Nephron progenitor cell (in vitro differentiated cells): Measurements from ENCODE around the gene CCDC3.

Experiments used
- DNase-seq: peaks from one replicate; pipeline ENCODE4 v3.0.0; 2021
- H3K27ac Mint-ChIP-seq: 2 replicates; pipeline ENCODE4 v1.8.0; 2021; ENCODE audit warnings: mild to moderate bottlenecking, moderate library complexity, mixed read lengths
- H3K27me3 Mint-ChIP-seq: 2 replicates; pipeline ENCODE4 v1.8.0; 2021; ENCODE audit warnings: mild to moderate bottlenecking, low read depth, mixed read lengths; ENCODE audit not compliant: poor library complexity
- H3K36me3 Mint-ChIP-seq: 2 replicates; pipeline ENCODE4 v1.8.0; 2021; ENCODE audit warnings: low read depth, mixed read lengths
- H3K4me1 Mint-ChIP-seq: 2 replicates; pipeline ENCODE4 v1.8.0; 2021; ENCODE audit warnings: mixed read lengths
- H3K4me3 Mint-ChIP-seq: 2 replicates; pipeline ENCODE4 v1.8.0; 2021; ENCODE audit warnings: mild to moderate bottlenecking, moderate library complexity, mixed read lengths
- H3K9me3 Mint-ChIP-seq: 2 replicates; pipeline ENCODE4 v1.8.0; 2021; ENCODE audit warnings: mild to moderate bottlenecking, moderate library complexity, mixed read lengths
- TF ChIP-seq, protein P1 (sequence below): fragments of 200-600 bp; sonication (generic); IDR thresholded peaks from 2 replicates; pipeline ENCODE4 v1.5.0; 2021; ENCODE audit warnings: antibody characterized with exemption

The CCDC3 gene

DNA sequence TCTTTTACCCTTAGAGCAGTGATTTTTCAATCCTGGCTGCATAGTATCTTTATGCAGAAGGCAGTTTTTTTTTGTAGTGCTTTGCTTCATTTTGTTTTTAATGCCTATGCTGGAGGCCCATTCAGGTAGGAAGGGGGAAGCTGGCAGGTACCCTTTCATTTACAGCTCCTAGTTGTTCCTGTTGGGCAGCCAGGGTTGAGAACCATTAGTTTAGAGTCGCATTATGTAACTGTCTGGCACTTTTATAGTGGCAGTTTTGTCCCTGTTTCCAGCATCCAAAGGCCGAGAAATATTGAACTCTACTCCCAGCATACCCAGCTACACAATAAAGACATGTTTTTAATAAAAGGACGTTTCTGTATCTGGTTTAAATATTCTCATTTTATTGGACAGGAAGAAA, 110.6 kb downstream of the CCDC3 start:
- DNase-seq, result no peak
- H3K9me3 Mint-ChIP-seq, result peaks cover 46% of the 10 kb centered on the region
- H3K36me3 Mint-ChIP-seq, result peaks cover 14% of the 10 kb centered on the region
- TF ChIP-seq, protein P1, sequence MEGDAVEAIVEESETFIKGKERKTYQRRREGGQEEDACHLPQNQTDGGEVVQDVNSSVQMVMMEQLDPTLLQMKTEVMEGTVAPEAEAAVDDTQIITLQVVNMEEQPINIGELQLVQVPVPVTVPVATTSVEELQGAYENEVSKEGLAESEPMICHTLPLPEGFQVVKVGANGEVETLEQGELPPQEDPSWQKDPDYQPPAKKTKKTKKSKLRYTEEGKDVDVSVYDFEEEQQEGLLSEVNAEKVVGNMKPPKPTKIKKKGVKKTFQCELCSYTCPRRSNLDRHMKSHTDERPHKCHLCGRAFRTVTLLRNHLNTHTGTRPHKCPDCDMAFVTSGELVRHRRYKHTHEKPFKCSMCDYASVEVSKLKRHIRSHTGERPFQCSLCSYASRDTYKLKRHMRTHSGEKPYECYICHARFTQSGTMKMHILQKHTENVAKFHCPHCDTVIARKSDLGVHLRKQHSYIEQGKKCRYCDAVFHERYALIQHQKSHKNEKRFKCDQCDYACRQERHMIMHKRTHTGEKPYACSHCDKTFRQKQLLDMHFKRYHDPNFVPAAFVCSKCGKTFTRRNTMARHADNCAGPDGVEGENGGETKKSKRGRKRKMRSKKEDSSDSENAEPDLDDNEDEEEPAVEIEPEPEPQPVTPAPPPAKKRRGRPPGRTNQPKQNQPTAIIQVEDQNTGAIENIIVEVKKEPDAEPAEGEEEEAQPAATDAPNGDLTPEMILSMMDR, result no peak
- peaks cover 18% of the 10 kb centered on the region for H3K27me3 Mint-ChIP-seq
- no peak overlapping the region for H3K4me3 Mint-ChIP-seq
- no peak overlapping the region for H3K27ac Mint-ChIP-seq
- no peaks in the 10 kb centered on the region for H3K4me1 Mint-ChIP-seq

DNA sequence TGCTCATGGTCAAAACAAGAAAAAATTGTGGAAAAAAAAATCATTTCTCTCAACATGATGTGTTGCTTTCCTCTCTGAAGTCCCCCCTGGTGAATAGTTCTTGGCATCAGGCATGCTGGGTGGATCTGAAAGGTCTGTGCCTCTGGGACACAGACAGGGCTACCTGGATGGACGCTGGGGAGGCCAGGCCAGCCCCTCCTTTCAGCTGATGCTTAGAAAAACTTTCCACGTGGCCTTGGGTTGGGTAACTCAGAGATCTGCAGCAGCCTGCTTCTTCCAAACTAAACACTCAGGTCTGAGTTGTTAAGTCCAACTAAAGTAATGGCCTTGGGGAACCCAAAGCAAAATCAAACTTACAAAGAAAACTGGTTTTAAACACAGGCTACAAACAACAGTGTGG, 113.0 kb downstream of the CCDC3 start:
- peaks cover 5% of the 10 kb centered on the region for H3K36me3 Mint-ChIP-seq
- H3K27ac Mint-ChIP-seq, result no peak overlapping the region
- no peak for DNase-seq
- TF ChIP-seq, protein P1, result no peak
- H3K4me3 Mint-ChIP-seq, result no peak overlapping the region
- peaks cover 8% of the 10 kb centered on the region for H3K4me1 Mint-ChIP-seq
- H3K9me3 Mint-ChIP-seq, result peaks cover 34% of the 10 kb centered on the region
- H3K27me3 Mint-ChIP-seq, result peaks cover 18% of the 10 kb centered on the region

DNA sequence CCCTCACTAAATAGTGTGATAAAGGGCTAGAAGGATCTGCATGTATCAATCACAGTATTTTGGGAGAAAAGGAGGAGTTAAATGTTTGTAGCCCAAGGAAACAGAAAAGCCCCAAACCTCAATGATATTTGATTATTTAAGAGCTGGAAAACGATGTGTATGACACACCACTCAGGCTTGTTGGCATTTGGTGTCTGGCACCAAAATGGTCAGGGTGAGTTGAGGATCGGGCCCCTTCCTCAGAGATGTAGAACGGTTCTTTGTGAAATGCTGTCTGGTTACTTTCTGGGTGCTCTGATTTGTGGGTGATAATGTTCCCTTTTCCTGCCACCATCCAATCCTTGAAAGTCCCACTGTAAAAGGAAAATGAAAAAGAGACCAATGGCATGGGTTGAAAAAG, 113.7 kb downstream of the CCDC3 start:
- Mint-ChIP-seq H3K4me3 (no peak overlapping the region), H3K27ac (no peak overlapping the region), H3K4me1 (peaks cover 8% of the 10 kb centered on the region), H3K9me3 (peaks cover 27% of the 10 kb centered on the region), H3K36me3 (no peaks in the 10 kb centered on the region), H3K27me3 (peaks cover 13% of the 10 kb centered on the region)
- DNase-seq, result no peak
- TF ChIP-seq, protein P1, result no peak

DNA sequence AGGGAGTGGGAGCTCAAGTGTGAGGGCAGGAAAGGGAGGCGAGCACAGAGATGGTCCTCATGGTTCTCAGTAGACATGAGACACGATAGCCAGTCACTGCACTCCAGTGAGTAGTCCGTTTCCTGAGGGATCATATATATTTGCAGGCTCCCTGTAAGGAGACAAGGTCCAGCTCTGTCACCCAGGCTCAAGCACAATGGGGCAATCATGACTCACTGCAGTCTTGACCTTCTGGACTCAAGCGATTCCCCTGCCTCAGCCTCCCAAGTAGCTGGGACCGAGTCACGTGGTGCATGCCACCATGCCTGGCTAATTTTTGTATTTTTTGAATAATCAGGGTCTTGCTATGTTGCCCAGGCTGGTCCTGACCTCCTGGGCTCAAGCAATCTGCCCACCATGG, 116.7 kb downstream of the CCDC3 start:
- H3K4me1 Mint-ChIP-seq, result peaks cover 8% of the 10 kb centered on the region
- H3K36me3 Mint-ChIP-seq, result peaks cover 4% of the 10 kb centered on the region
- H3K4me3 Mint-ChIP-seq, result no peak overlapping the region
- peaks cover 8% of the 10 kb centered on the region for H3K9me3 Mint-ChIP-seq
- no peak for DNase-seq
- TF ChIP-seq, protein P1, result no peak
- H3K27ac Mint-ChIP-seq, result no peak overlapping the region
- H3K27me3 Mint-ChIP-seq, result peaks cover 8% of the 10 kb centered on the region

DNA sequence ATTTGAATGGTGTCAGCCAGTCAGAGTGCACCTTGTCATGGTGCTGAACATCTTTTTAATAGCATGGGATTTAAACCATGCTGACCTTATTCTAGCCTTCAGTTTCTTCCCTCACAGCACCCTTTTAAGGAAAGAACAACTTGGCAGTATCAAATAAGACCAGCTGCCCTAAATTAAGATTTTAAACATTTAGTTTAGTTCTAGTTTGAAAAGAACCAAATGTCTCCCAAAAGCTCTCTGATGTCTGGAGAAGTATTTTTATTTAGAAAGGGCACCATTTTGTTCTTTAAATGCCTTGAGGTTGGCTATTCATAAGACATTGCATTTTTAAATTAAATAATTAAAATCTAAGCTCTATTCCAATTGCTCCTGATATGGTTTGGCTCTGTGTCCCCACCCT, 121.1 kb downstream of the CCDC3 start:
- Mint-ChIP-seq H3K4me1 (peaks cover 8% of the 10 kb centered on the region), H3K27me3 (peaks cover 15% of the 10 kb centered on the region), H3K4me3 (no peak overlapping the region), H3K9me3 (peaks cover 24% of the 10 kb centered on the region), H3K36me3 (peaks cover 4% of the 10 kb centered on the region), H3K27ac (no peak overlapping the region)
- TF ChIP-seq, protein P1, result no peak
- DNase-seq, result no peak

DNA sequence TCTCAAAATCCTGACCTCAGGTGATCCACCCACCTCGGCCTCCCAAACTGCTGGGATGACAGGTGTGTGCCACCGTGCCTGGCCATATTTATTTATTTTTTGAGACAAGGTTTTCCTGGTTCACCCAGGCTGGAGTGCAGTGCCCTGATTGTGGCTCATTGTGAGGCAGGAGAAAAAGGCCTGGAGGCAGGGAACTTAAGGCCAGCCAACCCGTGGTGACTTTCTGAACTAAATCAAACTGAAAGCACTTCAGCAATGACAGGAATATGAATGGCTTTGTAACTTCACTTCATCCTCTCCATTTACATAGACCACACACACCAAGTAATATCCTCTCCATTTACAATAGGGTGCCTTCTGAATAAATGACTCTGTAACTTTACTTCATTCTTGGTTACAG, 124.4 kb downstream of the CCDC3 start:
- Mint-ChIP-seq H3K36me3 (peaks cover 4% of the 10 kb centered on the region), H3K27me3 (peaks cover 12% of the 10 kb centered on the region), H3K4me1 (peaks cover 25% of the 10 kb centered on the region), H3K27ac (no peak overlapping the region), H3K9me3 (peaks cover 24% of the 10 kb centered on the region), H3K4me3 (no peak overlapping the region)
- DNase-seq, result no peak
- TF ChIP-seq, protein P1, result no peak
